HG03575 (cell line): ENCODE measurements around the gene NOTUM.
"Not testable (repeated sequence)": the region's sequence is repeated elsewhere in the genome, so short reads cannot be mapped to it uniquely, and the experiment has no call there.

Experiments used
- ATAC-seq: cut with Tn5 transposase; IDR thresholded peaks from one replicate; pipeline ENCODE4 v1.9.1; 2021; ENCODE audit not compliant: unreplicated experiment, insufficient number of reproducible peaks, low FRiP score; ENCODE audit errors: extremely low read depth

NOTUM gene

GRCh38 chr17:81960130-81960958 is 643 bp downstream of the NOTUM start:
- ATAC-seq, result no peak

GRCh38 chr17:81959362-81960129 is 1.4 kb downstream of the NOTUM start:
- ATAC-seq, result no peak

GRCh38 chr17:81958633-81959342 is 2.2 kb downstream of the NOTUM start:
- no peak for ATAC-seq

- no peak for ATAC-seq
These were observed 3.1 kb downstream of the NOTUM start for GRCh38 chr17:81957691-81958432.

- no peak for ATAC-seq
These were observed 4.1 kb downstream of the NOTUM start for GRCh38 chr17:81956607-81957589.

- ATAC-seq, result no peak
These were observed 5.0 kb downstream of the NOTUM start for GRCh38 chr17:81955756-81956544.

- ATAC-seq, result no peak
These were observed 5.8 kb downstream of the NOTUM start for GRCh38 chr17:81955058-81955681.

- no peak for ATAC-seq
These were observed 6.6 kb downstream of the NOTUM start for GRCh38 chr17:81954131-81955057.

- ATAC-seq, result not testable (repeated sequence)
These were observed 7.5 kb downstream of the NOTUM start for GRCh38 chr17:81953443-81953842.

GRCh38 chr17:81952792-81953228 is 8.2 kb downstream of the NOTUM start:
- no peak for ATAC-seq

- ATAC-seq, result no peak
These were observed 9.0 kb downstream of the NOTUM start for GRCh38 chr17:81951785-81952684.

- no peak for ATAC-seq
These were observed 10.5 kb downstream of the NOTUM start for GRCh38 chr17:81950501-81950900.

- ATAC-seq, result no peak
These were observed 12.2 kb downstream of the NOTUM start for GRCh38 chr17:81948635-81949378.

GRCh38 chr17:81947189-81947588 is 13.8 kb downstream of the NOTUM start, which contains the start of gene MYADML2:
TSS of gene MYADML2 (minus strand) at chr17:81947233. CDS start at chr17:81941741, 5,492 bp downstream.
- no peak for ATAC-seq
